GM20000 (cell line): ENCODE results near the gene MST1R.
"Not testable (repeated sequence)": the region's sequence is repeated elsewhere in the genome, so short reads cannot be mapped to it uniquely, and the experiment has no call there.

Source experiments
- DNase-seq: peaks from one replicate; pipeline ENCODE4 v3.0.0; 2012; ENCODE audit warnings: low spot score
- CTCF ChIP-seq: IDR thresholded peaks from 2 replicates; pipeline ENCODE4 v1.5.1; 2012; ENCODE audit warnings: mild to moderate bottlenecking, control low read depth; ENCODE audit errors: extremely low read depth, missing control alignments

MST1R gene

GRCh38 chr3:49903451-49904424, at the start of gene MST1R:
TSS of gene MST1R (minus strand) at chr3:49903873. CDS start at chr3:49903609, 264 bp downstream.
- peak; percentile 95 for DNase-seq
- no peak for TF ChIP-seq CTCF

DNA sequence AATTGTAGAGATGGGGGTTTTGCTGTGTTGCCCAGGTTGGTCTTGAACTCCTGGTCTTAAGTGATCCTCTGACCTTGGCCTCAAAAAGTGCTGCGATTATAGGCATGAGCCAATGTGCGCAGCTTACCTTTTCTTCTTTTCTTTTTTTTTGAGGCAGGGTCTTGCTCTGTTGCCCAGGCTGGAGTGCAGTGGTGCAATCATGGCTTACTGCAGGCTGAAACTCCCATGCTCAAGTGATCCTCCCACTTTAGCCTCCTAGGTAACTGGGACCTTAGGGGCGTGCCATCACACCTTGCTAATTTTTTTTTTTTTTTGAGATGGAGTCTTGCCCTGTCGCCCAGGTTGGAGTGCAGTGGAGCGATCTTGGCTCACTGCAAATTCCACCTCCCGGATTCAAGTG, 49.3 kb upstream of the MST1R start:
- TF ChIP-seq CTCF = no peak
- no peak for DNase-seq

DNA sequence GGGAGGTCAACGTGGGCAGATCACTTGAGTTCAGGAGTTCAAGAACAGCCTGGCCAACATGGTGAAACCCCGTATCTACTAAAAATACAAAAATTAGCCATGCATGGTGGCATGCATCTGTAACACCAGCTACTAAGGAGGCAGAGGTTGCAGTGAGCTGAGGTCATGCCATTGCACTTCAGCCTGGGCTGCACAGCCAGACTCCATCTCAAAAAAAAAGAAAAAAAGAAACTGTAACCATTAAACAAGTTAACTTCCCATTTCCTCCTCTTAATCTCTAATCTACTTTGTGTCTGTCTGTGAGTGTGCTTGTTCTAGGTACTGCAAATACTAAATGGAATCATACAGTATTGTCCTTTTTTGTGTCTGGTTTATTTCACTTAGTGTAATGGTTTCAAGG, 39.0 kb upstream of the MST1R start:
- no peak for DNase-seq
- no peak for TF ChIP-seq CTCF

DNA sequence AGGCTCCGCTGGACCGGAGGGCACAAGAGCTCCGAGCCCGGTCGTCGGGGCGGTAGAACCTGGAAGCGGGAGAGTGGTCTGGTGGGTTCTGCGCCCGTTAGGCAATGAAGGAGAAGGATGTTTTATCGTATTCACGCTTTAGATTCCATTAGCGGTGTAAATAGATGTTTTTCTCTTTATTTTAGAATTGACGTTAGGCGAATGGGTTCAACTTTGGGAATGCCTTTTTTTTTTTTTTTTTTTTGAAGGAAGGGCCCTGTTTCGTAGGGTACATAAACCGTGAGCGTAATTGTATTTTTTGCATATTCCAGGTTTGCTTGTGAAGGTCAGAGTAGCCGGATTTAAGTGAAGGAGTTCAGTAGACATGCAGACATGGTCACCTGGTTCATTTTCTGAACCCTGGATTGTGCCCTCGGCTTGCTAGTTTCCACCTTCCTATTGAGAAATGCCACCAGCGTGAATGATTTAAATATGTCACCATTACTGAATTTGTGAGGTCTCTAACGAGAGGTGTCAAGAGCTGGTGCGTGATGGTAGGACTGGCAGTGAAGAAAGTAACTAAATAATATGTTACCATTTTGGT, 37.1 kb upstream of the MST1R start:
- no peak for DNase-seq
- TF ChIP-seq CTCF = no peak

GRCh38 chr3:49939858-49940666, 36.4 kb upstream of the MST1R start, which contains the start of gene RBM6:
TSS of gene RBM6 (plus strand) at chr3:49940150. CDS start at chr3:49962642, 22,492 bp downstream.
- no peak for TF ChIP-seq CTCF
- peak; percentile 96 for DNase-seq

DNA sequence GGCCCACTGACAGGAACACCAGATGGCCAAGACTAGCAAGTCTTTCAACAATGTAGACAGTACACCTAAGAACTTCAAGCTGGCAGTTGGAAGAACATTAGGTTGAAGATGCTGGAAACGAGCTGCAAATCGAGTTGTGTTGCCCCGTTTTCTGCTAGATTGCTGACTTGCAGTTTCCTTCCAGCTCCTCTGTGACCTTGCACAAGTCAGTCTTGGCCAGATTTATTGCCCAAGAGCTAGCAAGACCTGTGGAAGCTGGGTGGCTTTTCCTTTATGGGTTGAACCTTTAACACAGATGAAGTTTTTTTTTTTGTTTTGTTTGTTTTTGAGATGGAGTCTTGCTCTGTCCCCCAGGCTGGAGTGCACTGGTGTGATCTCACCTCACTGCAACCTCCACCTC, 33.4 kb upstream of the MST1R start:
- DNase-seq = no peak
- no peak for TF ChIP-seq CTCF

- DNase-seq = not testable (repeated sequence)
Measured at GRCh38 chr3:49932281-49932680, 28.6 kb upstream of the MST1R start.
